ENCODE measurements around the gene SLC6A3. TPM values are rescaled to one million over a fixed set of nuclear protein-coding genes. Genes with fewer than 3 reads are reported as not detected.

The SLC6A3 gene
- total and polyA plus RNA-seq, 4 donors = 0.30 to 1.1 (median 0.90) TPM

- no peak for ATAC-seq (ENCODE audit: insufficient read depth, low FRiP score)
- Histone ChIP-seq H3K4me1 (ENCODE audit: control insufficient read depth in 5 of 5, insufficient read depth in 5 of 5, low read length in 5 of 5) (peaks cover 0 to 3% (median 0%) of the 10 kb centered on the region in 5 donors), H3K27ac (ENCODE audit: low read depth in 1 of 2, low read length in 1 of 2) (no peak overlapping the region), H3K9ac (ENCODE audit: insufficient read depth in 1 of 2, low read length in 2 of 2) (no peak overlapping the region), H3K36me3 (ENCODE audit: control insufficient read depth in 4 of 4, insufficient read depth in 4 of 4, low read length in 4 of 4) (peaks cover 0 to 70% (median 32%) of the 10 kb centered on the region in 4 donors), H3K9me3 (ENCODE audit: control insufficient read depth in 4 of 4, insufficient read depth in 3 of 4, low read length in 3 of 4) (no peaks in the 10 kb centered on the region), H3K4me3 (no peak overlapping the region), H3K27me3 (ENCODE audit: control insufficient read depth in 3 of 3, insufficient read depth in 3 of 3, low read length in 2 of 3) (no peaks in the 10 kb centered on the region)
- 93 to 96% methylated on average over 21 of the region's 21 CpGs for WGBS, 2 donors
- TF ChIP-seq, protein P1, sequence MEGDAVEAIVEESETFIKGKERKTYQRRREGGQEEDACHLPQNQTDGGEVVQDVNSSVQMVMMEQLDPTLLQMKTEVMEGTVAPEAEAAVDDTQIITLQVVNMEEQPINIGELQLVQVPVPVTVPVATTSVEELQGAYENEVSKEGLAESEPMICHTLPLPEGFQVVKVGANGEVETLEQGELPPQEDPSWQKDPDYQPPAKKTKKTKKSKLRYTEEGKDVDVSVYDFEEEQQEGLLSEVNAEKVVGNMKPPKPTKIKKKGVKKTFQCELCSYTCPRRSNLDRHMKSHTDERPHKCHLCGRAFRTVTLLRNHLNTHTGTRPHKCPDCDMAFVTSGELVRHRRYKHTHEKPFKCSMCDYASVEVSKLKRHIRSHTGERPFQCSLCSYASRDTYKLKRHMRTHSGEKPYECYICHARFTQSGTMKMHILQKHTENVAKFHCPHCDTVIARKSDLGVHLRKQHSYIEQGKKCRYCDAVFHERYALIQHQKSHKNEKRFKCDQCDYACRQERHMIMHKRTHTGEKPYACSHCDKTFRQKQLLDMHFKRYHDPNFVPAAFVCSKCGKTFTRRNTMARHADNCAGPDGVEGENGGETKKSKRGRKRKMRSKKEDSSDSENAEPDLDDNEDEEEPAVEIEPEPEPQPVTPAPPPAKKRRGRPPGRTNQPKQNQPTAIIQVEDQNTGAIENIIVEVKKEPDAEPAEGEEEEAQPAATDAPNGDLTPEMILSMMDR (IDR thresholded peaks at IDR 0.05; ENCODE audit: control extremely low read depth, extremely low read depth) = no peak
- no peak for DNase-seq
Observed at GRCh38 chr5:1474183-1474839, 29.1 kb upstream of the SLC6A3 start.

GRCh38 chr5:1473746-1474145 is 28.5 kb upstream of the SLC6A3 start:
- H3K36me3 ChIP-seq (ENCODE audit: control insufficient read depth in 4 of 4, insufficient read depth in 4 of 4, low read length in 4 of 4) = peaks cover 0 to 69% (median 31%) of the 10 kb centered on the region in 4 donors
- 94 to 96% methylated on average over 12 of the region's 12 CpGs for WGBS, 2 donors

GRCh38 chr5:1472964-1473628 is 27.9 kb upstream of the SLC6A3 start:
- no peak overlapping the region for H3K4me3 ChIP-seq
- no peak for DNase-seq
- H3K36me3 ChIP-seq (ENCODE audit: control insufficient read depth in 4 of 4, insufficient read depth in 4 of 4, low read length in 4 of 4) = peaks cover 0 to 69% (median 30%) of the 10 kb centered on the region in 4 donors
- TF ChIP-seq, protein P1 (IDR thresholded peaks at IDR 0.05; ENCODE audit: control extremely low read depth, extremely low read depth) = no peak
- no peaks in the 10 kb centered on the region for H3K27me3 ChIP-seq (ENCODE audit: control insufficient read depth in 3 of 3, insufficient read depth in 3 of 3, low read length in 2 of 3)
- no peak for ATAC-seq (ENCODE audit: insufficient read depth, low FRiP score)
- no peaks in the 10 kb centered on the region for H3K9me3 ChIP-seq (ENCODE audit: control insufficient read depth in 4 of 4, insufficient read depth in 3 of 4, low read length in 3 of 4)
- H3K9ac ChIP-seq (ENCODE audit: insufficient read depth in 1 of 2, low read length in 2 of 2) = no peak overlapping the region
- H3K27ac ChIP-seq (ENCODE audit: low read depth in 1 of 2, low read length in 1 of 2) = no peak overlapping the region
- 95 to 97% methylated on average over 23 of the region's 23 CpGs for WGBS, 2 donors
- peaks cover 0 to 3% (median 0%) of the 10 kb centered on the region in 5 donors for H3K4me1 ChIP-seq (ENCODE audit: control insufficient read depth in 5 of 5, insufficient read depth in 5 of 5, low read length in 5 of 5)

More at GRCh38 chr5:1473746-1474145, 28.5 kb upstream of the SLC6A3 start:
- H3K27ac ChIP-seq (ENCODE audit: low read depth in 1 of 2, low read length in 1 of 2) = no peak overlapping the region
- H3K27me3 ChIP-seq (ENCODE audit: control insufficient read depth in 3 of 3, insufficient read depth in 3 of 3, low read length in 2 of 3) = no peaks in the 10 kb centered on the region
- no peak overlapping the region for H3K9ac ChIP-seq (ENCODE audit: insufficient read depth in 1 of 2, low read length in 2 of 2)
- H3K9me3 ChIP-seq (ENCODE audit: control insufficient read depth in 4 of 4, insufficient read depth in 3 of 4, low read length in 3 of 4) = no peaks in the 10 kb centered on the region
- TF ChIP-seq, protein P1 (IDR thresholded peaks at IDR 0.05; ENCODE audit: control extremely low read depth, extremely low read depth) = no peak
- DNase-seq (no peak), ATAC-seq (ENCODE audit: insufficient read depth, low FRiP score) (no peak)
- H3K4me1 ChIP-seq (ENCODE audit: control insufficient read depth in 5 of 5, insufficient read depth in 5 of 5, low read length in 5 of 5) = peaks cover 0 to 3% (median 0%) of the 10 kb centered on the region in 5 donors
- H3K4me3 ChIP-seq = no peak overlapping the region

All from lung (tissue), 12 donors.